Measurements from ENCODE around the gene C9orf43. TPM values are rescaled to one million over a fixed set of nuclear protein-coding genes. Genes with fewer than 3 reads are reported as not detected.

The C9orf43 gene
- total and polyA plus RNA-seq, 9 of the 15 experiments (the other 6 are each of a cell fraction or from before 2014, with no cell fraction given) = 0.21 to 0.58 (median 0.33) TPM

- no peak for TF ChIP-seq ZNF518B (CRISPR knock-in tag; IDR thresholded peaks at IDR 0.05)
- peak; percentile 55 to 77; a peak in 2 of 4 replicates for TF ChIP-seq TEAD1 (CRISPR knock-in tag; IDR thresholded peaks at IDR 0.05)
- peak; percentile 72 for TF ChIP-seq DEAF1 (CRISPR knock-in tag; IDR thresholded peaks at IDR 0.05)
- TF ChIP-seq LCOR (CRISPR knock-in tag; IDR thresholded peaks at IDR 0.05) = peak; percentile 94
- no peak for TF ChIP-seq DACH1 (IDR thresholded peaks at IDR 0.05; ENCODE audit: partially characterized antibody)
- no peak for TF ChIP-seq HNRNPK (IDR thresholded peaks at IDR 0.05; ENCODE audit: low read depth, low read length, poor library complexity, severe bottlenecking)
- no peak for TF ChIP-seq RERE (CRISPR knock-in tag; IDR thresholded peaks at IDR 0.05; ENCODE audit: borderline replicate concordance)
- peak; percentile 97 for TF ChIP-seq FOXP1 (CRISPR knock-in tag; IDR thresholded peaks at IDR 0.05)
- peak; percentile 89 for TF ChIP-seq GATAD2B (IDR thresholded peaks at IDR 0.05; ENCODE audit: borderline replicate concordance)
- TF ChIP-seq HDAC6 (IDR thresholded peaks at IDR 0.05; ENCODE audit: low read depth, low read length) = no peak
- no peak for TF ChIP-seq ZNF282 (CRISPR knock-in tag; IDR thresholded peaks at IDR 0.05)
- peak; percentile 58 for TF ChIP-seq MEIS2 (IDR thresholded peaks at IDR 0.05; ENCODE audit: partially characterized antibody)
- peak; percentile 52; the same call in 1 of the 2 replicates for TF ChIP-seq GATAD2A (IDR thresholded peaks at IDR 0.05)
- TF ChIP-seq SAFB2 (IDR thresholded peaks at IDR 0.05; ENCODE audit: borderline replicate concordance, low read depth, low read length, severe bottlenecking) = peak; percentile 72
- TF ChIP-seq NRF1 (conservative IDR thresholded peaks at IDR 0.05 in 1 of 2, IDR thresholded peaks at IDR 0.05 in 1 of 2) = peak; percentile 90 to 92
- peak; percentile 83; the same call in 1 of the 2 replicates for TF ChIP-seq PHF8 (IDR thresholded peaks at IDR 0.05; ENCODE audit: borderline replicate concordance, low read length)
- peak; percentile 98 for TF ChIP-seq SP1 (CRISPR knock-in tag; IDR thresholded peaks at IDR 0.05)
Observed at GRCh38 chr9:113401027-113401792, 9.3 kb upstream of the C9orf43 start, which contains the start of gene ALAD (continued).
